Esophagus mucosa (tissue), 1 donor: ENCODE results near the gene CDH3. TPM values are rescaled to one million over a fixed set of nuclear protein-coding genes. Genes with fewer than 3 reads are reported as not detected.

Experiments used
- ATAC-seq: fragments of 200-7000 bp; cut with Tn5 transposase; one replicate; pipeline ENCODE4 v1.9.1; 2020
- total RNA-seq: library from RNA; stranded (reverse); gene quantifications from one replicate; pipeline ENCODE4 v1.2.4, GENCODE V29; 2023
- donor health status: DM: yes; HTN: yes; CAD: no.

The CDH3 gene
- total RNA-seq, 1 donor from 2014 or later = 94.1 TPM

DNA sequence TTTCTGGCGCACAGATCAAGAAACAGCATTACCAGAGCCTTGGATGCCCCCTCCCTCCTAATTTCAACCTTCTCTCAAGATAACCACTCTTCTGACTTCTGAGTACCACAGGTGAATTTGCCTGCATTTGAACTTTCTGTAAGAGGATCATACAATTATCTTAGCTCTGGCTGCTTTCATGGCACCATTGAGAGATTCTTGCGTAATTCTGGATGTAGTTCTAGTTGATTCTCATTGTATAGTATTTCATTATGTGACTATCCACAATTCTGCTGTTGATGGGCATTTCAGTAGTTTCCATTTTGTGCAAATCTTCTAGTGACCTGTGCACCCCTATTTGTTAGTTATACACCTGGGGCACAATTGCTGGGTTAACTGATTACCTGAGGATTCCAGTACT is 7.5 kb downstream of the CDH3 start:
- ATAC-seq = no peak

DNA sequence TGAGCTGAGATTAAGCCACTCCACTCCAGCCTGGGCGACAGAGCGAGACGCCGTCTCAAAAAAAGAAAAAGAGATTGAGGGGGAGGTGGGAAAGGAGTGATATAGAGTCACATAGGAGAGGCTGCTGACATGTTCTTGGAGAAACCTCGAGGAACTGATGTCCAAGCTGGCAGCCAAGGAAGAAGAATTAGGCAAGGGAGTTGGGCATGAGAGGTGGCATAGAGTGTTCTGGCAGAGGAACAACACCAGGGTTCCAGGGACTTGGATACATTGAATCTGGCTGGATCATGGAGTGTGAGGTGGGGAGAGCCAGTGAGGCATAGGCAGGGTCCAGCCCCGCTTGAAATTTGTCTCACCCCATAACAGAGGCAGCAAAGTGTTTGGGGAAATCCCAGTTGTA is 10.7 kb downstream of the CDH3 start:
- no peak for ATAC-seq

DNA sequence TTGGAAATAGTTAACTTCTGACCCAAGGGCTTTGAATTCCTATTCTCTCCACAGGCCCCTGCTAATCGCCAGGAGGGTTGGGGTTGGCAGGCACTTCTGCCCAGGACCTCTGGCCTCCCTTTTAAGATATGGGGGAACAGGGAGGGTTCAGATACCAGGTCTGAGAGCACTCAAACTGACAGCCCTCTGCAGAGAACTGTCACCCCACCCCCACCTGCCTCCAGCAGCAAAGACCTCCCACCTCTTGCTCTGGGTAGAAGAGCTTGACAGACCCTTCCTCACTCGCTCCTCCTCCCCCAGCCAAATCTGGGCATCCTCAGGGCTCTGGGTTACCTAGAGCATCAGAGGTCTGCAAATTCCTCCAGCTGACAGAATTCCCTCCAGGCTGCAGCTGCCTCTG is 11.6 kb downstream of the CDH3 start:
- no peak for ATAC-seq

DNA sequence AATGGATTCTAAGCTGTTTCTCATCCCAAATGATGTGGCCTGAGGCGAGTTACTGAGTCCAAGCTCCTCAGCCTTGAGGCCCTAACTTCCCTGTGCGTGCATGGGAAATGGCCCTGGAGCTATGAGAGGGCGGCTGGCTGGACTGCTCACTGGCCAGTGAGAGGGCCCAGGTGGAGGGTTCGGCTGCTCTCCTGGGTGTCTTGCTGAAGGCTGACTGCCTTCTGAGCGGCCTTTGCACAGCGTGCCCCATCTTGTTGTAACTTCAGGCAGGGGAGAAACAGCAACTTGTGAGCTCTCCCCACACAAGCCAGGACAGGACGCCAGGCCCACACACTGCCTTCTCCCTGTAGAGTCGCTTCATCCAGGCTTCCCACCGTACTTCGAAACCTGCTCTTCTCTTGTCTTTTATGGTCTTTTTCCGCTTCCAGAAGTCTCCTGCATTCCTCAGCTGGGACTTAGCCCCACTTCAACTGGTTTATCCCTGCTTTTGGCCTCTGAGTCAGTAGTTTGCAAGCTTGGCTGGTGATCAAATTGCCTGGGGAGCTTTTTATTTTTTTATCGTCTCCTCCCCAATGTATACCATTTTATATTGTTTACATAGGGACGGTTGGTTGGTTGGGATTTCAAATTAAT is 13.3 kb downstream of the CDH3 start:
- peak; percentile 93 for ATAC-seq

DNA sequence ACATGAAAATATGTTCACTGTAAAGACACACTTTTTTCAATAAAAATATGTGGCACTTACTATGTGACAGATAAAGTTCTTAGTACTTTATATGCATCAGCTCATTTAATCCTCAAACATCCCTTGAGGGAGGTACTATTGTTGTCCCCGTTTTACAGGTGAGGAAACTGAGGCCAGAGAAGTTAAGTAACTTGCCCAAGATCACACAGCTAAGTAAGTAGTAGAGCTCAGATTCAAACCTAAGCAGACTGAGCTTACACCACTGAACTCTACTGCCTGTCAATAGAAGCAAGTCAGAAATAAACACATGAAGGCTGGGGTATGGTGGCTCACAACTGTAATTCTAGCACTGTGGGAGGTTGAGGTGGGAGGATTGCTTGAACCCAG is 13.9 kb downstream of the CDH3 start:
- ATAC-seq = peak; percentile 14

DNA sequence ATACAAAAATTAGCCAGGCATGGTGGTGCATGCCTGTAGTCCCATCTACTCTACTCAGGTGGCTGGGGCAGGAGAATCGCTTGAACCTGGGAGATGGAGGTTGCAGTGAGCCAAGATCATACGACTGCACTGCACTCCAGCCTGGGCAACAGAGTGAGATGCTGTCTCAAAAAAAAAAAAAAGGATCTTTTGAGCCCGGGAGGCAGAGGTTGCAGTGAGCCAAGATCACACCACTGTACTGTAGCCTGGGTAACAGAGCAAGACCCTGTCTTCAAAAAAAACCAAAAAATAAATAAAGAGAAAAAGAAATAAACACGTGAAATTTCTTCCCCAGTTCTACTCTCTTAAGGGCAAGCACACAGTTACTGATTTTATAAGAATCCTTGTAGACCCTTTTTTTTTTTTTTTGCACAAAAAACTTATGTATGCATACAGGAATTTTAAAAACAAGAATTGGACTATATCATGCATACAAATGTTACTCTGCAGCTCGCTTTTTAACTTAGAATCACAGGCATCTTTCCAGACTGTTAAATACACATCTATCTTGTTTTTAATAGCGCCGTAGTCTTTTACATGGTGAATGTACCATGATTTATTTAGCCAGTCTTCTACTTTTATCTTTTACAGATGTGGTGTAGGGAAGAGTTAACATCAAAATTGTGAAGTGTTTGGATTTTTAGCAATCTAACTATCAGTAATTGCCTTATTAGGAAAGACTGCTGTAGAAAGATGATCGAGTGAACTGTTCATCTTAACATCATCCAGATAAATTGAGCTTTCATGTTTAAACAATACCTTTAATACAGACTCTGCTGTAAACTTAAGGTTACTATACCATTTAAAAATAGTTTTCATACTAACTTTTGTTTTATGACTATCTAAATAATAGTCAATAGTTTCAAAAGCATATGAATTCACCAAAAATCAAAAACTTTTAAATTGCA is 14.6 kb downstream of the CDH3 start:
- ATAC-seq = no peak

DNA sequence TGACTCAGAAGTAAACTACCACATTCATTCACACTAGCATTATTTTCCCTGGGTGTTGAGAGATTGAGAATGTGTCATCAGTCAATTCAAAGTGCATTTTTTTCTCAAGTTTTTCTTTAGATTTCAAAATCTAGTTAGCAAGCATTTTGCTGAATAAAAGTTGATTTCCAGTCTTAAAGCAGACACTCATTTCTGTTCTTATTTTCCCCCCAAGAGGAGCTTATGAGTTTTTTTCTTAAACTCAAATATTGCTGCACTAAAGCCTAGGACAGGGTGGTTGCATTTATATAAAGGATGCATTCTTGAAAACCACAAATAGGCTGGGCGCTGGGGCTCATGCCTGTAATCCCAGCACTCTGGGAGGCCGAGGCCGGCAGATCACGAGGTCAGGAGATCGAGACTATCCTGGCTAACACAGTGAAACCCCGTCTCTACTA is 15.3 kb downstream of the CDH3 start:
- ATAC-seq = no peak

DNA sequence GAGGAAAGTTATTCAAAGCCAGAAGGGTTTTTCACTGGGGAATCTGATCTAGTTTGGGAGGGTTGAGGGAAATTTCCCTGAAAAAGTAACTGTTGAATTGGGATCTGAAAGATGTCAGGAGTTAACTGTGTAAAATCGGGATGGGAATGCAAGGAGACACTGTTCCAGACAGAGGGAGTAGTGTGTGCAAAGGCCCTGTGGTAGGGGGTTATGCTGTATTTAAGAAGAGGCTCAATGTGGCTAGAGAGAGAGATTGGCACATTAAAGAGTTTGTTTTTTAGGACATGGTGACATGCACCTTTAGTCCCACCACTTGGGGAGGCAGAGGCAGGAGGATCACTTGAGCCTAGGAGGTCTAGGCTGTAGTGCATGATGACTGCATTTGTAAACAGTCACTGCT is 16.9 kb downstream of the CDH3 start:
- no peak for ATAC-seq

DNA sequence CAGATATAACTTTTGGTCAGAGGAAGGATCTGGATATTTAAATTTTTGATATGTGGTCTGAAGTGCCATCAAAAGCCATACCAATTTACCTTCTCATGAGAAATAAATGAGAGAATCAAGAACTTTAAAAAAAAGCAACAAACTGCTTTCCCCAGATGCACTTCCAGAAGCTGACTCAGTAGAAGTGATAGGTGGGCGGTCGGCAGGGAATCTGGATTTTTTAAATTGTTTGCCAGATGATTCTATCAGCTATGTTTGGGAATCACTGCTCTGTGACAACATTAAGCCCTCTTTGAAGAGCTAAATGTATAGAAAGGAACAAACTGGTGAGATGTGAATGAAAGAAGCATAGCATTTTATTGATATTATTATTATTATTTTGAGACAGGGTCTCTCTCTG is 19.2 kb downstream of the CDH3 start:
- ATAC-seq = no peak

DNA sequence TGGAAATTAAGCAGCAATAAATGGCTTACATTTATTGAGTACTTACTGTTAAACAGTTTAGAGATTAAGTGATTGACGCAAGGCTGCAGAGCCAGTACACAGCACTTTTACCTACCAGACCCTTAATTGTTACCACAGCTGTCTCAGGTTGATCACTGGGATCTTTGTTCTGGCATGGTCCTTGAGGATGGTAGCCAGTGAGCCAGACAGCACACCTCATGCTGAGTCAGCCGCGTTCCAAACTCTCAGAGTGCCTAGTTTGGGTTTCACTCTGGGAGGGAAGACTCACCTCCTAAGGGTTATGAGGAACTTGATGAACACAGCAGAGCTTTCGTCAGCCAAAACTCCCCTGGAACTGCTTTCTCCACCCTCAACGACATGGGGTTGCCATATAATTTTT is 20.4 kb downstream of the CDH3 start:
- peak; percentile 88 for ATAC-seq

DNA sequence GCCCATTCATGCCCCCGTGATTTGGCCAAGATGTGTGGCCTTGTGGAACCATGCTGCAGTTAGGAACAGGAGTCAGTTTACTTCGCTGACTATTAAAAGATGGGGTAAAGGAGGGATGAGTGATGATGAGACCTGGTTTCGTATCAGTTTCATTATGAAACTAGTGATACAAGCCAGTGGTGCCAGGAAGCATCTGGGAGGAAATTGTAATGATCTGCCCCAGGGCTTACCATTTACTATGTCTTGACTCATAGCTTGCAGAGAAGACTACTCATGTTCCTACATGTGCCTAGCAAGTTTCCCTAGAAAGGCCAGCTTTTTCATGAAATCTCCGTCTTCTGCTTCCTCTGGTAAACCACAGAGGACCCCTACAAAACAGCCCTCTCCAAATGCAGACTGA is 23.2 kb downstream of the CDH3 start:
- peak; percentile 87 for ATAC-seq

DNA sequence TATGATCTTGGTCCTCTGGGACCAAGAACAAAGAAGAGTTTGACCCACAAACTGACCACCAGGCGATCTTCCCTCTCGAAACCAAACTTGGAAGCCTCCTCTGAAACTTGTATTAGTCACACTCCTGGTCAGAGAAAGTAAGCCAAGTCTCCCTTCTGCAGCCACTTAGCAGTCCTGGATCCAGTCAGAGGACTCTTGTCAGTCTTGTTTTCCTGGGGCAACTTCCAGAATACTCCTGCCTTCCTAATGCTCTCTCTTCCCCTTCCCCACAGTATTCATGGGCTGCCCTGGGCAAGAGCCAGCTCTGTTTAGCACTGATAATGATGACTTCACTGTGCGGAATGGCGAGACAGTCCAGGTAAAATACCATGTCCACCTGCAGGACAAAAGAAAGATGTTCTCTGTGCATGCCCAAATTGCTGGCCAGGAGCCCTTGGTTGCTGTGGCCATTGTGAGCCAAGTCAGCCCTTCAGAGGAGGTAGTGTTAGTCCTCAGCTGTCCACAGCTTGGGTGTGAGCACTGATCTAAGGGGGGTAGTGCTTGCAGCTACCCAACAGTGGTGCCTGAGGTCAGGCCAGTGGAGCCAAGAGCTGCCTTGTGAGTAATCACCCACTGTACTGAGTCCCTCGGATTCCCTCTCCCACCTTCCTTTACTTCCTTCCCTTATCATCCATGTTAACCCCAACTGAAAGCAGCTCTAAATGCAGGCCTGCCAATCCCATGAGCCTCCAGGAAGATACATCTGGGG is 31.2 kb downstream of the CDH3 start:
- ATAC-seq = peak; percentile 25

DNA sequence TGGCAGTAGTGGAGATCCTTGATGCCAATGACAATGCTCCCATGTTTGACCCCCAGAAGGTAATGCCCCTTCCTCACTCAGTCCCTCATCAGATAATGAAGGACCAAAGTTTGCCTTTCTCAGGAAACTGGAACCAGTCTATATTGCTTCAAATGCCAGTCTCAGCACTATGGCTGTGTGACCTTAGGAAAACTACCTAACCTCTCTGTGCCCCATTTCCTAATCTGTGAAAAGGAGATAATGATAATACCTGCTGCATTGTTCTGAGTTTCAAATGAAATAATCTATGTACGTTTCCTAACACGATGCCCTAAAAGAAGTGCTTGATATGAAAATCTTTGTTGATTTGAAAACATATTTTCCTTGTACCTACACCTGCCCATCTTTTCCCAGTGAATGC is 35.9 kb downstream of the CDH3 start:
- ATAC-seq = no peak

DNA sequence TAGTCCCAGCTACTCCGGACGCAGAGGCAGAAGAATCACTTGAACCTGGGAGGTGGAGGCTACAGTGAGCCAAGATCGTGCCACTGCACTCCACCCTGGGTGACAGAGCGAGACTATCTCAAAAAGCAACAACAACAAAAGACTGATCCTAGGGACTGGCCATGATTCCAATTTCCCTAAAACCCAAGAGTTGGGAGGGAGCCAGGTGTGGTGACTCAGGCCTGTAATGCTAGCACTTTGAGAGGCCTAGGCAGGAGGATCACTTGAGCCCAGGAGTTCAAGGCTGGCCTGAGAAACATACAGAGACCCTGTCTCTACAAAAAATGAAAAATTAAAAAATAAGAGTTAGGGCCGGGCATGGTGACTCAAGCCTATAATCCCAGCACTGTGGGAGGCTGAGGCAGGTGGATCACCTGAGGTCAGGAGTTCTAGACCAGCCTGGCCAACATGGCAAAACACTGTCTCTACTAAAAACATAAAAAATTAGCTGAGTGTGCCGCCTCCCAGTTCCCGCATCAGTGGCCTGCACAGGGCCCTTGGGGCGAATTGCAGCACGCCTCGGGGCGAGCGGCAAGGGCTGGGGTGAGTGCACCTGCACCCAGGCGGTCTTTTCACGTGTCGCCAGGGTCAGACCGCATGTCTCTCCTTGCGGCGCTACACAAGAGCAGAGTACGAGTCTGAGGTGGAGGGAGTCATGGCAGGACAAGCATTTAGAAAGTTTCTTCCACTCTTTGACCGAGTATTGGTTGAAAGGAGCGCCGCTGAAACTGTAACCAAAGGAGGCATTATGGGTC is 40.8 kb downstream of the CDH3 start:
- no peak for ATAC-seq

DNA sequence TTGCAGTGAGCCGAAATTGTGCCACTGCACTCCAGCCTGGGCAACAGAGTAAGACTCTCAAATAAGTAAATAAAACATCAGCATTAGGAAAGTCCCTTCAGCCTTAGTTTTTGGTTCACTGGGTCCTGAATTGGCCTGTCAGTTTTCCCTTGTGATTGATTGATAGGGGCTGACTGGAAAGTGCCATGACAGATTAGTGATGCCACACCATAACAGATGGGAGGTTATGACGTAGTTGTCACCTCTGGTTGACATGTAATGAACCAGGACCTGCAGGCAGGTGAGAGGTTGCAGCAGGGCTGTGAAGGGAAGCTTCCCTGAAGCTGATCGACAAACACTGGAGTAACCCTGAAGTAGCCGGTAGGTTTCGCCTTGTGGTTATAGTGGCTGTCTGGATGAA is 41.8 kb downstream of the CDH3 start:
- no peak for ATAC-seq

DNA sequence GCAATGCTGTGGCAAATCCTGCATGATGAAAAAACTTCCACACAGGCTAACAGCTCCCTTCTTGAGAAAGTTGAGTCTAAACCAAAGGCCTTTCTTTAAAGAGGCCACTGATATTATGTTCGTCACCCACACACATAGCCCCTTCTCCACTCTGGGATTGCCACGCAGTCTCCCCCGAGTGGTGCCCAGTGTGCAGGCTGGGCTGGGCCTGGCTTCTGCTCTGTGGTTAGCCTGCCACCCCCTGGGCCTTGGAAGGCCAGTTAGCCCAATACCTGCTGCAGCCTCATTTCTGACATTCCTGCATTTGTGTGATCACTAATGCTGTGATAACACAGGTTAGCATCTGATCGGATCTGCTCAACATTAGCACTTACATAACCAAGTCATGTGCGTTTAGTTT is 44.8 kb downstream of the CDH3 start:
- no peak for ATAC-seq

DNA sequence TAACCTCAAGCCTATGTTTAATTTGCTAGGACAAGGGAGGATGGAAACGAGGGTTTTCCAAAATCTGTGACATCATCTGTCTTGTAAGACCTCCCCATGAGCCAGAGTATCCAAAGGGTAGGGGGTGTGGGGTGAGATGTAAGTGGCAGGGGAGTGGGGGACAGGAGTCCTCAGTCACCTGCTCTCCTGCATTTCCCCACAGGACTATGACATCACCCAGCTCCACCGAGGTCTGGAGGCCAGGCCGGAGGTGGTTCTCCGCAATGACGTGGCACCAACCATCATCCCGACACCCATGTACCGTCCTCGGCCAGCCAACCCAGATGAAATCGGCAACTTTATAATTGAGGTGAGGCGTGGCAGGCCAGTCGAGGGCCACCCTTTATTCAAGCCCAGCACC is 50.5 kb downstream of the CDH3 start:
- ATAC-seq = no peak

DNA sequence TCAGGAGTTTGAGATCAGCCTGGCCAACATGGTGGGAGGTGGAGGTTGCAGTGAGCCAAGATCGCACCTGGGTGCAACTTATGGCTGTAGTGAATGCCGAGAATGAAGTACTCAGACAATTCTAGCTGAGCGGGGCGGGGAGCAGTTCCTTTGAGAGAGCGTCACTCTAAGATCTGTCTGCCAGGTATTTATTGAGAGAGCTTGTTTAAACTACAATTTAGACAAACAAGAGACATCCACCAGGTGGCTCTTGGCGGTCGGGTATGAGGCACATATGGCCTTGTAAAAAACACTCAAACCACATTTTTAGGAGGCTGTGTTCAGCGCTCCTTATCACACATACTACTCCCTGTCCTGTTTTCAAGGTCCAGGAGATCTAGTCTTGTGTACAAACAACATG is 51.4 kb downstream of the CDH3 start:
- no peak for ATAC-seq

DNA sequence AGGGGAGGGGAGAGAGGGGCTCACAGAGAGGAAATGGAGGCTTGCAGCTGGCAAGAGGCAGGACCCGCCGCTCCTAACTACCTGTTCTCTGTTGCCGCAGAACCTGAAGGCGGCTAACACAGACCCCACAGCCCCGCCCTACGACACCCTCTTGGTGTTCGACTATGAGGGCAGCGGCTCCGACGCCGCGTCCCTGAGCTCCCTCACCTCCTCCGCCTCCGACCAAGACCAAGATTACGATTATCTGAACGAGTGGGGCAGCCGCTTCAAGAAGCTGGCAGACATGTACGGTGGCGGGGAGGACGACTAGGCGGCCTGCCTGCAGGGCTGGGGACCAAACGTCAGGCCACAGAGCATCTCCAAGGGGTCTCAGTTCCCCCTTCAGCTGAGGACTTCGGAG is 53.0 kb downstream of the CDH3 start:
- ATAC-seq = no peak

DNA sequence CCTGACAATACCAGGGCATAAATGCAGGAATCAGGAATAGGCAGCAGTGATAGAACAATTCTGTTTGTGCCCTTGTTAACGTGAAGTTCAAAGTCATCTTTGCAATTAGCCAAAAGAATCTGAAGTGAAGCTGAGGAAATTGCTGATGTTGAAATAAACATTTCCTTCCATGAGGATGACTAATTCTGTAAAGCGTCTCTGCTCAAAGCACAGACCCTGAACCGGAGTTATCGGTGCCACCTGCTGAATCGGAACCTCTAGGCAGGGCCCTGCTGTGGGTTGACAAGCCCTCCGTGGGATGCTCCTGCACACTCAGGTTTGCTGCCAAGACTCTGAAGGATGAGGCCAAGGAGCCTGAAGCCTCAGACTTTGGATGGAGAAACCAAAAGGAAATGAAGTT is 55.0 kb downstream of the CDH3 start:
- ATAC-seq = no peak

DNA sequence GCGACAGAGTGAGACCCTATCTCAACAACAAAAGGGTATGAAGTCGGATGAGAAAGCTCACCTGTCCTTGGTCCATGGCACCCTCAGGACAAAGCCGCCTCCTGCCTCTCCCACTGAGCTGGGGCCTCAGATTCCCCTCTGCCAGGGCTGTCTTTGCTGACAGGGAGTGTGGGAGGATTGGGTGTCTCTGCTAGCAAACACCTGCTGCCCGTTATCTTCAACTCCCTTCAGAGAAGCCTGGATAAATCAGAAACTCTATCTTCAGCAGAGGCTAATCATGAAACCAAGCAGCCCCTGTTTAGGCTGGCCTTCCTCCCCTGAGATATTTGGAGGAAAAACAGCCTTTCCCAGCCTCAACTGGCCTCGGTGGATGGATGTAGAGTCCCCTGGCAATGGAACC is 55.7 kb downstream of the CDH3 start:
- no peak for ATAC-seq

DNA sequence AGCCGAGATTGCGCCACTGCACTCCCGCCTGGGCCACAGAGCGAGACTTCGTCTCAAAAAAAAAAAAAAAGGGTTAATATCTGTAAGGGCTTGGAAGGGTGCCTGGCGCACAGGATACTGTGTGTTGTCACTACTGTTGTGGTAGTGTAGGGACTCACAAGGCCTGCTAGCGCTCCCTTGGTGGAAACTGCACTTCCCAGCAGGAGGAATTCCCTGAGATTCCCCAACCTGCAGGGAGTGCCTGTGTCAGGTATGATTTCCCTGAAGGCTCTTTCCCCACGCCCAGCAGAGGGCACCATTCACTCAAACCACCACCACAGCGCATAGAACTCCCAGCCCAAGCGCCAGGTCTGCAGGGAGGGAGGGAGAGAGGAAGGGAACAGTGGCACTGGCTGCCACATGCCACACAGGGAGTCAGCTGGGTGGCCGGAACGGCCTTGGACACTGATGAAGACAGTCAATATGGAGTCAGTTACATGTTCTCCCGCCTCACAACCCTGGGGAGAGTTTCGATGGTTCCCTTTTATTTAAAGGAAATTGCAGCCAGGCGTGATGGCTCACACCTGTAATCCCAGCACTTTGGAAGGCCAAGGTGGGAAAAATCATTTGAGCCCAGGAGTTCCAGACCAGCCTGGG is 59.2 kb downstream of the CDH3 start:
- peak; percentile 76 for ATAC-seq
